GM23338 (cell line): ENCODE results near the gene ST6GALNAC3. TPM values are rescaled to one million over a fixed set of nuclear protein-coding genes. Genes with fewer than 3 reads are reported as not detected.

Experiments used
- ATAC-seq: fragments of 200-7000 bp; cut with Tn5 transposase; 3 replicates; pipeline ENCODE4 v1.9.1; 2020
- DNase-seq: peaks from one replicate; pipeline ENCODE4 v3.0.0-alpha.2; 2015; ENCODE audit warnings: low spot score
- H2AFZ ChIP-seq: fragments of 200-600 bp; sonication (generic); 2 replicates; pipeline ENCODE4 v1.8.0; 2016; ENCODE audit warnings: antibody characterized with exemption, mild to moderate bottlenecking, moderate library complexity
- H3F3A ChIP-seq: fragments of 200-600 bp; sonication (generic); replicated peaks from 2 replicates; pipeline ENCODE4 v1.8.0; 2017; ENCODE audit warnings: antibody characterized with exemption, mixed run types, low read depth
- H3K27ac ChIP-seq: fragments of 200-600 bp; sonication (generic); 2 replicates; pipeline ENCODE4 v1.6.1; 2016; ENCODE audit warnings: low read depth
- H3K27me3 ChIP-seq: fragments of 200-600 bp; sonication (generic); 2 replicates; pipeline ENCODE4 v1.8.0; 2016; ENCODE audit warnings: mild to moderate bottlenecking, mixed run types, moderate library complexity; ENCODE audit not compliant: insufficient read depth
- H3K36me3 ChIP-seq: fragments of 200-600 bp; sonication (generic); 2 replicates; pipeline ENCODE4 v1.8.0; 2016; ENCODE audit warnings: mild to moderate bottlenecking; ENCODE audit not compliant: insufficient read depth
- H3K4me1 ChIP-seq: fragments of 200-600 bp; sonication (generic); 2 replicates; pipeline ENCODE4 v1.8.0; 2016; ENCODE audit warnings: mild to moderate bottlenecking, moderate library complexity; ENCODE audit not compliant: insufficient read depth
- H3K4me2 ChIP-seq: fragments of 200-600 bp; sonication (generic); 2 replicates; pipeline ENCODE4 v1.7.1; 2017; ENCODE audit warnings: mixed run types
- H3K4me3 ChIP-seq: fragments of 200-600 bp; sonication (generic); 2 replicates; pipeline ENCODE4 v1.6.1; 2016; ENCODE audit warnings: mixed run types
- H3K79me2 ChIP-seq: fragments of 200-600 bp; sonication (generic); replicated peaks from 2 replicates; pipeline ENCODE4 v1.8.0; 2017; ENCODE audit warnings: mild to moderate bottlenecking; ENCODE audit not compliant: insufficient read depth
- H3K9me2 ChIP-seq: fragments of 200-600 bp; sonication (generic); 2 replicates; pipeline ENCODE4 v1.8.0; 2017; ENCODE audit not compliant: insufficient read depth
- H4K20me1 ChIP-seq: fragments of 200-600 bp; sonication (generic); replicated peaks from 2 replicates; pipeline ENCODE4 v1.8.0; 2017; ENCODE audit warnings: mild to moderate bottlenecking; ENCODE audit not compliant: insufficient read depth
- H3K27ac Mint-ChIP-seq: 2 replicates; pipeline ENCODE4 v1.8.0; 2020; ENCODE audit warnings: inconsistent platforms, mild to moderate bottlenecking, moderate library complexity, mixed read lengths
- H3K27me3 Mint-ChIP-seq: 3 replicates; pipeline ENCODE4 v1.8.0; 2022; ENCODE audit warnings: low read depth, mild to moderate bottlenecking, moderate library complexity, mixed read lengths, inconsistent platforms; ENCODE audit not compliant: insufficient read depth, poor library complexity
- H3K36me3 Mint-ChIP-seq: 3 replicates; pipeline ENCODE4 v1.8.0; 2021; ENCODE audit warnings: low read depth, mild to moderate bottlenecking, inconsistent platforms, moderate library complexity, mixed read lengths
- H3K4me1 Mint-ChIP-seq: 3 replicates; pipeline ENCODE4 v1.8.0; 2020; ENCODE audit warnings: mild to moderate bottlenecking, inconsistent platforms, mixed read lengths
- H3K4me3 Mint-ChIP-seq: 3 replicates; pipeline ENCODE4 v1.8.0; 2021; ENCODE audit warnings: moderate library complexity, mild to moderate bottlenecking, inconsistent platforms, mixed read lengths
- H3K9me3 Mint-ChIP-seq: 3 replicates; pipeline ENCODE4 v1.8.0; 2020; ENCODE audit warnings: moderate library complexity, mild to moderate bottlenecking, inconsistent platforms, mixed read lengths
- EZH2 ChIP-seq: fragments of 200-600 bp; sonication (generic); IDR thresholded peaks from one replicate; pipeline ENCODE4 v1.8.0; 2017; ENCODE audit warnings: antibody characterized with exemption, mild to moderate bottlenecking, low read depth; ENCODE audit not compliant: unreplicated experiment
- JUNB ChIP-seq: IDR thresholded peaks from one replicate; pipeline ENCODE4 v1.6.1; 2016; ENCODE audit warnings: antibody characterized with exemption; ENCODE audit not compliant: unreplicated experiment
- NANOG ChIP-seq: IDR thresholded peaks from 2 replicates; pipeline ENCODE4 v1.6.1; 2016; ENCODE audit warnings: antibody characterized with exemption, borderline replicate concordance
- POLR2AphosphoS5 ChIP-seq: IDR thresholded peaks from 2 replicates; pipeline ENCODE4 v1.6.1; 2016; ENCODE audit warnings: antibody characterized with exemption, low read depth
- STAT1 ChIP-seq: IDR thresholded peaks from one replicate; pipeline ENCODE4 v1.6.1; 2016; ENCODE audit warnings: antibody characterized with exemption; ENCODE audit not compliant: unreplicated experiment
- ZNF462 ChIP-seq: fragments of 250-450 bp; sonication (Bioruptor Pico); IDR thresholded peaks from 2 replicates; pipeline ENCODE4 v1.5.0; 2020; ENCODE audit warnings: mild to moderate bottlenecking, moderate library complexity
- polyA plus RNA-seq: library from polyadenylated mRNA; unstranded; fragments of >200 nt; fragmentation: Nextera tagmentation; extraction: Ambion mirVana; gene quantifications from 2 replicates; pipeline ENCODE4 v1.2.1, GENCODE V29; 2016
- total RNA-seq: library from RNA; depleted of rRNA; stranded (reverse); fragments of >200 nt; shearing (Covaris generic); gene quantifications from 2 replicates; pipeline ENCODE4 v1.2.3, GENCODE V29; 2014
- TF ChIP-seq, protein P1 (sequence below): IDR thresholded peaks from one replicate; pipeline ENCODE4 v1.6.1; 2018; ENCODE audit warnings: antibody characterized with exemption; ENCODE audit not compliant: unreplicated experiment

Gene ST6GALNAC3
- total and polyA plus RNA-seq, 2 experiments from 2014 or later: 4.7 to 11.6 TPM

DNA sequence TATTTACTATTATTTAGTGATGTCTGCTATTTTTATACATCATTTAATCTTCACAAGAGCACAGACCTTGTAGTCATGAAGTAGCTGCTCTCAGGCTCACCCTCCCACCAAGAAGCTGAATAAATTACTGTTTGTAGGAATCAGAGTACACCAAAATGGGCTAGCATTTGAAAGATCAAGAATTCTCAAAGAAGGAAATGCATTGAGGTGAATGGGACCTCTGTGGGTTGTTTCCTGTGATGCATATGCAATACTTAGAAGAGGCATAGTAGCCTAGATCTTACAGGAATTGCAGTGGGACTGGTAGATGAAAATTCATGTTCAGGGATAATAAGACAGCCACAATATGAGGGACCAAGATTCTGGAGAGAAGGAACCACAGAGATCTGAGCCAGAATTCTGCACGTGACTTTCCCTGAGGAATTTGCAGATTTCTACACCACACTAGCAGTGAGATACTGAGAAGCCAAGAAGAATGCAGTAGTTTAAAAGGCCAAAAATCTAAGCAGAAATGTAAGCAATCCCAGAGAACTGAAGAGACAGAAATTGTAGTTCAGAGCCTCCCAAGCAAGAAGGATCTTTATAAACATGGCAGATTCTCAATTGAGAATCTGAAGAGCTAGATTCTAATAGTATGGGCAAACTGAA is 307.0 kb downstream of the ST6GALNAC3 start:
- H3K27me3 Mint-ChIP-seq: no peaks in the 10 kb centered on the region
- H3K4me3 Mint-ChIP-seq: no peak overlapping the region
- Histone ChIP-seq H3K4me1 (peaks cover 23% of the 10 kb centered on the region), H3K79me2 (no peaks in the 10 kb centered on the region), H3K9me2 (0 out of 2 replicates have a peak, but pooled peaks cover 2% of the 10 kb centered on the region), H2AFZ (no peak overlapping the region), H3K27ac (no peak overlapping the region), H3K36me3 (no peaks in the 10 kb centered on the region), H3K4me3 (no peak overlapping the region), H3K4me2 (0 out of 2 replicates have a peak overlapping the region, but pooled peaks have one; percentile 33), H4K20me1 (no peaks in the 10 kb centered on the region), H3F3A (no peaks in the 10 kb centered on the region), H3K27me3 (no peaks in the 10 kb centered on the region)
- DNase-seq (peak; percentile 14), ATAC-seq (peak; percentile 25; the same call in 2 of the 3 replicates)
- H3K36me3 Mint-ChIP-seq: peaks cover 4% of the 10 kb centered on the region; the same call in 1 of the 3 replicates
- peak overlapping the region; percentile 84; the same call in 1 of the 2 replicates for H3K27ac Mint-ChIP-seq
- TF ChIP-seq ZNF462 (CRISPR knock-in tag) (0 out of 2 replicates have a peak, but pooled peaks have one; percentile 17), STAT1 (no peak), POLR2AphosphoS5 (no peak), NANOG (0 out of 2 replicates have a peak, but pooled peaks have one; percentile 4), JUNB (no peak), EZH2 (no peak)
- TF ChIP-seq, protein P1, sequence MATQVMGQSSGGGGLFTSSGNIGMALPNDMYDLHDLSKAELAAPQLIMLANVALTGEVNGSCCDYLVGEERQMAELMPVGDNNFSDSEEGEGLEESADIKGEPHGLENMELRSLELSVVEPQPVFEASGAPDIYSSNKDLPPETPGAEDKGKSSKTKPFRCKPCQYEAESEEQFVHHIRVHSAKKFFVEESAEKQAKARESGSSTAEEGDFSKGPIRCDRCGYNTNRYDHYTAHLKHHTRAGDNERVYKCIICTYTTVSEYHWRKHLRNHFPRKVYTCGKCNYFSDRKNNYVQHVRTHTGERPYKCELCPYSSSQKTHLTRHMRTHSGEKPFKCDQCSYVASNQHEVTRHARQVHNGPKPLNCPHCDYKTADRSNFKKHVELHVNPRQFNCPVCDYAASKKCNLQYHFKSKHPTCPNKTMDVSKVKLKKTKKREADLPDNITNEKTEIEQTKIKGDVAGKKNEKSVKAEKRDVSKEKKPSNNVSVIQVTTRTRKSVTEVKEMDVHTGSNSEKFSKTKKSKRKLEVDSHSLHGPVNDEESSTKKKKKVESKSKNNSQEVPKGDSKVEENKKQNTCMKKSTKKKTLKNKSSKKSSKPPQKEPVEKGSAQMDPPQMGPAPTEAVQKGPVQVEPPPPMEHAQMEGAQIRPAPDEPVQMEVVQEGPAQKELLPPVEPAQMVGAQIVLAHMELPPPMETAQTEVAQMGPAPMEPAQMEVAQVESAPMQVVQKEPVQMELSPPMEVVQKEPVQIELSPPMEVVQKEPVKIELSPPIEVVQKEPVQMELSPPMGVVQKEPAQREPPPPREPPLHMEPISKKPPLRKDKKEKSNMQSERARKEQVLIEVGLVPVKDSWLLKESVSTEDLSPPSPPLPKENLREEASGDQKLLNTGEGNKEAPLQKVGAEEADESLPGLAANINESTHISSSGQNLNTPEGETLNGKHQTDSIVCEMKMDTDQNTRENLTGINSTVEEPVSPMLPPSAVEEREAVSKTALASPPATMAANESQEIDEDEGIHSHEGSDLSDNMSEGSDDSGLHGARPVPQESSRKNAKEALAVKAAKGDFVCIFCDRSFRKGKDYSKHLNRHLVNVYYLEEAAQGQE: no peak
- no peaks in the 10 kb centered on the region for H3K9me3 Mint-ChIP-seq
- H3K4me1 Mint-ChIP-seq: peaks cover 23% of the 10 kb centered on the region
